CD4-positive, CD25-positive, alpha-beta regulatory T cell (primary cell): ENCODE data around the gene RABEPK. TPM values are rescaled to one million over a fixed set of nuclear protein-coding genes. Genes with fewer than 3 reads are reported as not detected.
"Not testable (repeated sequence)": the region's sequence is repeated elsewhere in the genome, so short reads cannot be mapped to it uniquely, and the experiment has no call there.

Experiments used
- ATAC-seq, 2 donors: fragments of 150-1000 bp; cut with Tn5 transposase; one replicate each; pipeline ENCODE4 v1.10.0; 2021; ENCODE audit warnings: low read depth in 2 of 2, moderate number of reproducible peaks in 2 of 2, moderate library complexity in 1 of 2
- DNase-seq, 3 donors: peaks; one replicate each; pipeline versions ENCODE4 v3.0.0 to v3.0.0-alpha.2; 2012 to 2022; ENCODE audit warnings: mixed read lengths in 1 of 3
- H3K27ac ChIP-seq: one replicate; pipeline ENCODE4 v1.7.0; 2013; ENCODE audit warnings: mild to moderate bottlenecking, low read length; ENCODE audit not compliant: insufficient read depth, poor library complexity, severe bottlenecking
- H3K27me3 ChIP-seq: one replicate; pipeline ENCODE4 v1.7.0; 2013; ENCODE audit warnings: low read length; ENCODE audit not compliant: control insufficient read depth, insufficient read depth
- H3K36me3 ChIP-seq: one replicate; pipeline ENCODE4 v1.7.0; 2013; ENCODE audit warnings: mild to moderate bottlenecking, low read length, moderate library complexity; ENCODE audit not compliant: control insufficient read depth, insufficient read depth
- H3K4me1 ChIP-seq: 2 replicates; pipeline ENCODE4 v1.7.0; 2013; ENCODE audit warnings: mild to moderate bottlenecking, low read length; ENCODE audit not compliant: insufficient read depth, control insufficient read depth, poor library complexity, severe bottlenecking
- H3K4me3 ChIP-seq: one replicate; pipeline ENCODE4 v1.7.0; 2013; ENCODE audit warnings: low read depth, mild to moderate bottlenecking, low read length, moderate library complexity
- H3K9me3 ChIP-seq, 2 experiments: 1 replicate in 1 of 2; 2 replicates in 1 of 2; pipeline ENCODE4 v1.7.0; 2013; ENCODE audit warnings: low read length in 2 of 2, mild to moderate bottlenecking in 1 of 2, moderate library complexity in 1 of 2; ENCODE audit not compliant: control insufficient read depth in 2 of 2
- H3K27ac Mint-ChIP-seq, 3 donors: one replicate each; pipeline ENCODE4 v1.8.0; 2020 to 2022; ENCODE audit warnings: mild to moderate bottlenecking in 3 of 3, mixed read lengths in 3 of 3, moderate library complexity in 2 of 3
- H3K27me3 Mint-ChIP-seq: one replicate; pipeline ENCODE4 v1.8.0; 2022; ENCODE audit warnings: mild to moderate bottlenecking, mixed read lengths
- H3K36me3 Mint-ChIP-seq: one replicate; pipeline ENCODE4 v1.8.0; 2020; ENCODE audit warnings: mixed read lengths
- H3K4me1 Mint-ChIP-seq, 4 donors: one replicate each; pipeline ENCODE4 v1.8.0; 2020 to 2022; ENCODE audit warnings: mixed read lengths in 4 of 4, mild to moderate bottlenecking in 1 of 4
- H3K4me3 Mint-ChIP-seq, 4 donors: one replicate each; pipeline ENCODE4 v1.8.0; 2020 to 2022; ENCODE audit warnings: mild to moderate bottlenecking in 4 of 4, mixed read lengths in 4 of 4, moderate library complexity in 3 of 4
- H3K9me3 Mint-ChIP-seq, 7 donors: one replicate each; pipeline ENCODE4 v1.8.0; 2020 to 2022; ENCODE audit warnings: mixed read lengths in 7 of 7, mild to moderate bottlenecking in 3 of 7, moderate library complexity in 2 of 7
- polyA plus RNA-seq, 4 donors: library from polyadenylated mRNA; unstranded; fragments of 300-500 nt; fragmentation: Illumina TruSeq; gene quantifications; one replicate each; pipeline ENCODE4 v1.2.3, GENCODE V29; 2021
- total RNA-seq: library from RNA; stranded (reverse); gene quantifications from one replicate; pipeline ENCODE4 v1.2.3, GENCODE V29; 2022

The RABEPK gene
- total and polyA plus RNA-seq, 5 donors from 2014 or later, result 14.2 to 39.5 (median 38.8) TPM

GRCh38 chr9:125202846-125203618 is 2.7 kb downstream of the RABEPK start:
- Histone ChIP-seq H3K9me3 (no peaks in the 10 kb centered on the region), H3K4me3 (no peak overlapping the region), H3K27ac (no peak overlapping the region), H3K36me3 (peaks cover 18% of the 10 kb centered on the region), H3K4me1 (peaks cover 17% of the 10 kb centered on the region), H3K27me3 (no peaks in the 10 kb centered on the region)
- no peak for DNase-seq
- peaks cover 4% of the 10 kb centered on the region for H3K27me3 Mint-ChIP-seq
- H3K9me3 Mint-ChIP-seq, result no peaks in the 10 kb centered on the region
- H3K27ac Mint-ChIP-seq, result peak overlapping the region in 2 of 3 donors; percentile 53 to 55
- ATAC-seq, result no peak
- peaks cover 31% of the 10 kb centered on the region for H3K36me3 Mint-ChIP-seq
- peaks cover 6 to 38% (median 23%) of the 10 kb centered on the region in 4 donors for H3K4me1 Mint-ChIP-seq
- peak overlapping the region in 2 of 4 donors; percentile 26 to 56 for H3K4me3 Mint-ChIP-seq

DNA sequence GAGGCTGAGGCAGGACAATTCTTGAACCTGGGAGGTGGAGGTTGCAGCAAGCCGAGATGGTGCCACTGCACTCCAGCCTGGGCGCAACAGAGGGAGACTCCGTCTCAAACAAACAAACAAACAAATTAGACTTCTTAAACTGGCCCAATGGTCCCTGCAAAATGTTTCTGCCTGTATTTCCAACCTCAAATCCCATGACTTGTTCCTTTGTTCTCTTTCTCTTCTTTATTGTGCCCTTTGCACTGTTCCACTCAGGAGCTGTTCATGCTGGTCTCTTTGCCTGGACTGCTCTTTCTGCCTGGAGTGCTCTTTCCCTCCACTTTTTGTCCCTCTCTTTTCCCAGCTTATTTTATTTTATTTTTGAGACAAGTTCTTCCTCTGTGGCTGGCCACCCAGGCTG is 4.1 kb downstream of the RABEPK start:
- H3K4me1 ChIP-seq, result peaks cover 14% of the 10 kb centered on the region
- no peak overlapping the region for H3K27ac ChIP-seq
- H3K36me3 ChIP-seq, result peaks cover 26% of the 10 kb centered on the region
- Mint-ChIP-seq H3K27ac (peak overlapping the region in 1 of 3 donors; percentile 59), H3K4me1 (peaks cover 6 to 28% (median 20%) of the 10 kb centered on the region in 4 donors), H3K36me3 (peaks cover 39% of the 10 kb centered on the region), H3K4me3 (peak overlapping the region in 2 of 4 donors; percentile 51 to 82), H3K27me3 (no peaks in the 10 kb centered on the region), H3K9me3 (no peaks in the 10 kb centered on the region)
- H3K4me3 ChIP-seq, result no peak overlapping the region
- H3K27me3 ChIP-seq, result no peaks in the 10 kb centered on the region
- ATAC-seq, result no peak
- no peaks in the 10 kb centered on the region for H3K9me3 ChIP-seq
- no peak for DNase-seq

DNA sequence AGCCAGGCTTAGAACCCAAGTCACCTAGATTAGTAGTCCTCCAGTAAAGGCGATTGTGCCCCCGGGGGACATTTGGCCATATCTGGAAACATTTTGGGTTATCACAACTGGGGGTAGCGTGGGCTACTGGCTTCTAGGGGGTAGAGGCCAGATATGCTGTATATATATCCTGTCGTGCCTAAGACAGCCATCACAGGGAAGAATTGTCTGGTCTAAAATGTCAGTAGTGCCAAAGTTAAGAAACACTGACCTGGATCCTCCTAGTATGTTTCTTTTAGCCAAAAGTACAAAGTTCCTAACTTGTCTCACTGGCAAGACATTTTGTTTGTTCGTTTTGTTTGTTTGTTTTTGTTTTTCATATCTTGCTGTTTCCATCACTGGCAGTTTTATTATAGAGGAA is 13.8 kb downstream of the RABEPK start:
- Histone ChIP-seq H3K27me3 (no peaks in the 10 kb centered on the region), H3K4me1 (no peaks in the 10 kb centered on the region), H3K9me3 (no peaks in the 10 kb centered on the region), H3K36me3 (peaks cover 27% of the 10 kb centered on the region), H3K4me3 (no peak overlapping the region), H3K27ac (no peak overlapping the region)
- H3K9me3 Mint-ChIP-seq, result no peaks in the 10 kb centered on the region
- H3K27me3 Mint-ChIP-seq, result no peaks in the 10 kb centered on the region
- ATAC-seq (no peak), DNase-seq (no peak)
- H3K27ac Mint-ChIP-seq, result peak overlapping the region in 1 of 3 donors; percentile 13
- H3K4me1 Mint-ChIP-seq, result peaks cover 0 to 11% (median 0%) of the 10 kb centered on the region in 4 donors
- H3K36me3 Mint-ChIP-seq, result peaks cover 29% of the 10 kb centered on the region
- no peak overlapping the region for H3K4me3 Mint-ChIP-seq

GRCh38 chr9:125218621-125219020 is 18.3 kb downstream of the RABEPK start:
- Mint-ChIP-seq H3K27ac (no peak overlapping the region), H3K27me3 (no peaks in the 10 kb centered on the region), H3K9me3 (no peaks in the 10 kb centered on the region), H3K4me3 (no peak overlapping the region), H3K4me1 (peaks cover 0 to 7% (median 0%) of the 10 kb centered on the region in 4 donors), H3K36me3 (peaks cover 26% of the 10 kb centered on the region)
- Histone ChIP-seq H3K27me3 (no peaks in the 10 kb centered on the region), H3K36me3 (peaks cover 27% of the 10 kb centered on the region), H3K4me1 (no peaks in the 10 kb centered on the region), H3K27ac (no peak overlapping the region), H3K4me3 (no peak overlapping the region), H3K9me3 (no peaks in the 10 kb centered on the region)
- DNase-seq (no peak), ATAC-seq (no peak)

GRCh38 chr9:125224858-125225257 is 24.5 kb downstream of the RABEPK start:
- H3K36me3 Mint-ChIP-seq, result peaks cover 11% of the 10 kb centered on the region
- H3K27me3 Mint-ChIP-seq, DNase-seq, H3K4me1 Mint-ChIP-seq, H3K27ac ChIP-seq, H3K9me3 ChIP-seq, H3K9me3 Mint-ChIP-seq, H3K27me3 ChIP-seq, H3K4me3 ChIP-seq, H3K4me3 Mint-ChIP-seq, ATAC-seq, H3K4me1 ChIP-seq: not testable (repeated sequence)
- peak overlapping the region in 2 of 3 donors; percentile 20 to 65 for H3K27ac Mint-ChIP-seq
- peaks cover 29% of the 10 kb centered on the region for H3K36me3 ChIP-seq

- no peak overlapping the region for H3K4me3 Mint-ChIP-seq
- H3K36me3 ChIP-seq, result peaks cover 24% of the 10 kb centered on the region
- H3K4me3 ChIP-seq, result no peak overlapping the region
- no peaks in the 10 kb centered on the region for H3K27me3 Mint-ChIP-seq
- H3K9me3 ChIP-seq, result no peaks in the 10 kb centered on the region
- DNase-seq (no peak), ATAC-seq (no peak)
- no peaks in the 10 kb centered on the region for H3K4me1 ChIP-seq
- H3K36me3 Mint-ChIP-seq, result peaks cover 10% of the 10 kb centered on the region
- peaks cover 0 to 2% (median 0%) of the 10 kb centered on the region in 4 donors for H3K4me1 Mint-ChIP-seq
- no peaks in the 10 kb centered on the region for H3K27me3 ChIP-seq
- H3K27ac Mint-ChIP-seq, result no peak overlapping the region
- no peak overlapping the region for H3K27ac ChIP-seq
- H3K9me3 Mint-ChIP-seq, result no peaks in the 10 kb centered on the region
Observed at GRCh38 chr9:125227761-125228160, 27.4 kb downstream of the RABEPK start.

DNA sequence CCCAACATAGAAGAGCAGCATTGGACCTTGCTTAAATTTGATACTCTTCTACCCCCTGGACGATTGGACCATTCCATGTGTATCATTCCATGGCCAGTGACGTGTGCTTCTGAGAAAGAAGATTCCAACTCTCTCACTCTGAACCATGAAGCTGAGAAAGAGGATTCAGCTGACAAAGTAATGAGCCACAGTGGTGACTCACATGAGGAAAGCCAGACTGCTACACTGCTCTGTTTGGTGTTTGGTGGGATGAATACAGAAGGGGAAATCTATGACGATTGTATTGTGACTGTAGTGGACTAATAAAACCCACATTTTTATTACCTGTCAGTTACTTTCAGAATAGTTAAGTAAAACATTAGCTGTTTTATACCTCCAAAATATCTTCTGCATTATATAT is 33.3 kb downstream of the RABEPK start:
- Mint-ChIP-seq H3K4me3 (no peak overlapping the region), H3K9me3 (no peaks in the 10 kb centered on the region), H3K4me1 (peaks cover 23 to 44% (median 33%) of the 10 kb centered on the region in 4 donors), H3K27me3 (no peaks in the 10 kb centered on the region), H3K27ac (peak overlapping the region in 1 of 3 donors; percentile 80), H3K36me3 (peaks cover 44% of the 10 kb centered on the region)
- no peaks in the 10 kb centered on the region for H3K9me3 ChIP-seq
- no peaks in the 10 kb centered on the region for H3K27me3 ChIP-seq
- no peak for ATAC-seq
- H3K36me3 ChIP-seq, result peaks cover 60% of the 10 kb centered on the region
- H3K27ac ChIP-seq, result no peak overlapping the region
- H3K4me3 ChIP-seq, result no peak overlapping the region
- no peak for DNase-seq
- peaks cover 28% of the 10 kb centered on the region for H3K4me1 ChIP-seq

DNA sequence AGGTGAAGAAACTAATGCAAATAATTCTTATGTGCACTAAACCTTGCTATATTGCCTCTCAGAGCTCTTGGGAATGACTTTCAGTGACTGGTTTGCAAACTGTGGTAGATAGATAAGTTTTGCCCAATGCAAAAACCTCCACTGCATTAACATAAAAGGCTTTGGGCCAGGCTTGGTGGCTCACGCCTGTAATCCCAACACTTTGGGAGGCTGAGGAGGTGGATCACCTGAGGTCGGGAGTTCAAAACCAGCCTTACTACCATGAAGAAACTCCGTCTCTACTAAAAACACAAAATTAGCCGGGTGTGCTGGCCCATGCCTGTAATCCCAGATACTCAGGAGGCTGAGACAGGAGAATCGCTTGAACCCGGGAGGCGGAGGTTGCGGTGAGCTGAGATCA is 33.8 kb downstream of the RABEPK start:
- Histone ChIP-seq H3K36me3 (peaks cover 64% of the 10 kb centered on the region), H3K4me1 (peaks cover 33% of the 10 kb centered on the region)
- H3K4me3 Mint-ChIP-seq, H3K9me3 Mint-ChIP-seq, H3K27ac Mint-ChIP-seq, H3K27me3 ChIP-seq, H3K9me3 ChIP-seq, DNase-seq, ATAC-seq, H3K4me3 ChIP-seq, H3K27ac ChIP-seq, H3K27me3 Mint-ChIP-seq: not testable (repeated sequence)
- Mint-ChIP-seq H3K36me3 (peaks cover 48% of the 10 kb centered on the region), H3K4me1 (peaks cover 27 to 48% (median 38%) of the 10 kb centered on the region in 4 donors)
